HG03196 (cell line): ENCODE results near the gene HP1BP3.

ENCODE experiments used
- ATAC-seq: cut with Tn5 transposase; IDR thresholded peaks from one replicate; pipeline ENCODE4 v1.9.1; 2021; ENCODE audit not compliant: unreplicated experiment

HP1BP3 gene

DNA sequence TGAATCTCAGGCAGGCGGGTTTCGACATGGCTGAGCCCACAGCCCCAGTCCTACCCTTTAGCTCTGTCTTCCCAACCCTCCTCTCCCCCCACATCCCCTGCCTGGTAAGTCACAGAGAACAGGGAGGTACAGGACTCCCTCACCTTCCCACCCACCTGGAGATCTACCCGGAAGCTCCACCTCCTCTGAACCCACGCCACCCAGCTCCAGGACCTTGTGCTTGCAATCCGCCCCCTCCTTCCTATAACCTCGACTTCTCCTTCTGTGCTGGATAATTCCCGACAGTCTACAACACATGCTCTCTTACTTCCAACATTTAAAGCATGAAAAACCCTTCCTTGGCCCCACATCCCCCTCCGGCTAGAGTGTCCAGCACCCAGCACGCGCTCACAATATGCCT, 91.6 kb downstream of the HP1BP3 start:
- no peak for ATAC-seq

DNA sequence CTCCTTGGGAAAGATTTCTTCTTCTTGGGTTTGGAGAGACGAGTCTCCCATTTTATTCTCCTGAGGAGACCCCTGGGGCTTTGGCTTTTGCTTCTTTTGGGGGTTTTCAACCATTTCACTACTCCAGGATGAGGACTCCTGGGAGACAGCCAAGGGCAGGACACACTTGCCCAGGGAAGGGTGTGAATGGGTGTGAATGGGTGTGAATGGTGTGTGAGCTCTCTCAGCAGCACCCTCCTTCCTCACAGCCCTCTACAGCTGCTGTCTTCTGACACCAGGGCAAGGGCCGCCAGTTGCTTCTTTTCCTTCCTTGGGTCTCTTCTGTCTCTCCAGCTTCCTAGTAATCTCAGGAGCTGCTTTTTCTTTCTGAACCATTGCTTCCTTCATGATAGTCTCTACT, 93.5 kb downstream of the HP1BP3 start:
- no peak for ATAC-seq
